ENCODE results near the gene EPB42. TPM values are rescaled to one million over a fixed set of nuclear protein-coding genes. Genes with fewer than 3 reads are reported as not detected.

The EPB42 gene
- total and polyA plus RNA-seq, 2 experiments from 2014 or later, result 0.57 to 1.00 TPM

DNA sequence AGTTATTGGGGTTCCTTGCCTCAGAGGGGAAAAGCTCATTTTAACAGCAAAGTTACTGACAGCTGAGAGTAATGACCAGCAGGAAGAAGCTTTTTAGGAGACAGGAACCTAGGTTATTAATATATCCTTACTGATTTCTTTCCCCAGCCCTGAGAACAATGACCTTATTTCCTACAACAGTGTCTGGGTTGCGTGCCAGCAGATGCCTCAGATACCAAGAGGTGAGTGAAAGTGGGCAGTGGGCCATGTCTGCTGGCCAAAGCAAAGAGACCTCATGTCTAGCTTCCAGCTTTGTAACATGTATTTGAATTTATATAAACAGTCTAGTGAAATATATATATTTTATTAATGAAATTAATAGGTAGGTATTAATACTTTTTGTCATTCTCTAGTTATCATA lies 30.6 kb downstream of the EPB42 start:
- no peaks in the 10 kb centered on the region for H3K36me3 ChIP-seq (replicated peaks; ENCODE audit: insufficient read depth, low read depth)
- no peaks in the 10 kb centered on the region for H3K9me2 ChIP-seq (replicated peaks; ENCODE audit: insufficient read depth)
- TF ChIP-seq, protein P1, sequence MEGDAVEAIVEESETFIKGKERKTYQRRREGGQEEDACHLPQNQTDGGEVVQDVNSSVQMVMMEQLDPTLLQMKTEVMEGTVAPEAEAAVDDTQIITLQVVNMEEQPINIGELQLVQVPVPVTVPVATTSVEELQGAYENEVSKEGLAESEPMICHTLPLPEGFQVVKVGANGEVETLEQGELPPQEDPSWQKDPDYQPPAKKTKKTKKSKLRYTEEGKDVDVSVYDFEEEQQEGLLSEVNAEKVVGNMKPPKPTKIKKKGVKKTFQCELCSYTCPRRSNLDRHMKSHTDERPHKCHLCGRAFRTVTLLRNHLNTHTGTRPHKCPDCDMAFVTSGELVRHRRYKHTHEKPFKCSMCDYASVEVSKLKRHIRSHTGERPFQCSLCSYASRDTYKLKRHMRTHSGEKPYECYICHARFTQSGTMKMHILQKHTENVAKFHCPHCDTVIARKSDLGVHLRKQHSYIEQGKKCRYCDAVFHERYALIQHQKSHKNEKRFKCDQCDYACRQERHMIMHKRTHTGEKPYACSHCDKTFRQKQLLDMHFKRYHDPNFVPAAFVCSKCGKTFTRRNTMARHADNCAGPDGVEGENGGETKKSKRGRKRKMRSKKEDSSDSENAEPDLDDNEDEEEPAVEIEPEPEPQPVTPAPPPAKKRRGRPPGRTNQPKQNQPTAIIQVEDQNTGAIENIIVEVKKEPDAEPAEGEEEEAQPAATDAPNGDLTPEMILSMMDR (IDR thresholded peaks at IDR 0.05; ENCODE audit: poor library complexity), result no peak
- TF ChIP-seq EZH2 (IDR thresholded peaks at IDR 0.05; ENCODE audit: borderline replicate concordance), result no peak
- TF ChIP-seq EZH2phosphoT487 (IDR thresholded peaks at IDR 0.05; ENCODE audit: low read depth, severe bottlenecking, unreplicated experiment), result no peak
- no peaks in the 10 kb centered on the region for H3K27me3 ChIP-seq
- peaks cover 11% of the 10 kb centered on the region for H3K4me1 ChIP-seq (ENCODE audit: insufficient read depth)
- H3K4me2 ChIP-seq, result no peak overlapping the region
- 95% methylated on average over 1 of the region's 1 CpG for WGBS (ENCODE audit: low lambda C conversion rate, missing lambda C conversion rate)
- no peak overlapping the region for H3K4me3 ChIP-seq
- no peaks in the 10 kb centered on the region for H4K20me1 ChIP-seq (ENCODE audit: insufficient read depth, poor library complexity, severe bottlenecking)
- peaks cover 12% of the 10 kb centered on the region for H3K79me2 ChIP-seq
- H3K9me3 ChIP-seq (ENCODE audit: low read depth), result no peaks in the 10 kb centered on the region
- DNase-seq (ENCODE audit: low spot score), result no peak
- no peak overlapping the region for H3K27ac ChIP-seq
- no peak overlapping the region for H2AFZ ChIP-seq

DNA sequence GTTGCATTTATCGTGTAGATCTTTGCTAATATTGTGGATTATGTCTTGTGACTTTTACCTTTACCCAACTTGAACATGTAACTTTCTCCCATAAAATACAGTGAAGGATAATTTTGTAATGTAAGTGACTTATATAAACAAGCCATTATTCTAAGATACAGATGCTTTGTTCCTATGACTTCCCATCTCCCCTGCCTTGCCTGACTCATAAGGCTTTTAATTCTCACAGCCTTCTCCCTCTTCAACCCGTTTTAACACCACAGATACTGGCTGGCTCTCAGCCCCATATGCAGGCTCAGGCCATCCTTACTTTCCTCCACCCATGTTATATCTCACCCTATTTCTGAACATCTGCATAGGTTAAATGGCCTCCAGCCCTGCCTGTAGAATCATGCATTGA lies 31.5 kb downstream of the EPB42 start:
- Histone ChIP-seq H4K20me1 (ENCODE audit: insufficient read depth, poor library complexity, severe bottlenecking) (no peaks in the 10 kb centered on the region), H3K4me2 (no peak overlapping the region), H3K79me2 (peaks cover 12% of the 10 kb centered on the region), H2AFZ (no peak overlapping the region), H3K36me3 (replicated peaks; ENCODE audit: insufficient read depth, low read depth) (no peaks in the 10 kb centered on the region), H3K4me3 (no peak overlapping the region), H3K27ac (no peak overlapping the region), H3K9me2 (replicated peaks; ENCODE audit: insufficient read depth) (no peaks in the 10 kb centered on the region), H3K9me3 (ENCODE audit: low read depth) (no peaks in the 10 kb centered on the region), H3K27me3 (no peaks in the 10 kb centered on the region), H3K4me1 (ENCODE audit: insufficient read depth) (peaks cover 11% of the 10 kb centered on the region)
- no peak for TF ChIP-seq EZH2phosphoT487 (IDR thresholded peaks at IDR 0.05; ENCODE audit: low read depth, severe bottlenecking, unreplicated experiment)
- TF ChIP-seq EZH2 (IDR thresholded peaks at IDR 0.05; ENCODE audit: borderline replicate concordance), result no peak
- TF ChIP-seq, protein P1 (IDR thresholded peaks at IDR 0.05; ENCODE audit: poor library complexity), result no peak
- DNase-seq (ENCODE audit: low spot score), result no peak
- WGBS (ENCODE audit: low lambda C conversion rate, missing lambda C conversion rate), result 94% methylated on average over 2 of the region's 2 CpGs

DNA sequence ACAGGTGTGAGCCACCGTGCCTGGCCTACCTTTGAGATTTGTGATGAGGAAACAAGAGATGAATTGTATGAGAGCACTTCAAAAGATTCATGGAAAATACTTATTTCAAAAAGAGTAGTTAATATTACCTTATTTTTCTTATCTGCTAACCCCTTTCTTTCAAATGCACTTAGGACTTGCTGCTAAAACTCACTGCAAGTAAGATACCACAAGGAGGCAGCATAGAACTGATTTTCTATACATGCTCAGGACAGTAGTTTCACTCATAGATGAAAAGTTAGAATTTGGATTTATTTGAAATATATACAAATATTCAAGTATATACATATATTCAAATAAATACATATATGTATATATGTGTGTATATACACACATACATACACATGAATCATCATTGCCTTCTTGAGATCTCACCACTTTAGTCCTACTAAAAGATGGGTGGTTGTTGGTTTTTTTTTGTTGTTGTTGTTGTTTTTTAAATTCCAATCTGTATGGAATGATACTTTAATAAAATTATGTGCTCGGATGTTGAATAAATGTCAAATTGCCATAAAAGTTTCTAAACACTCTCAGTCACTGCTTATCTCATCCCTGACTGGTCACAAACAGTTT lies 33.2 kb downstream of the EPB42 start:
- Histone ChIP-seq H2AFZ (no peak overlapping the region), H3K4me1 (ENCODE audit: insufficient read depth) (peaks cover 11% of the 10 kb centered on the region), H3K9me2 (replicated peaks; ENCODE audit: insufficient read depth) (no peaks in the 10 kb centered on the region), H4K20me1 (ENCODE audit: insufficient read depth, poor library complexity, severe bottlenecking) (no peaks in the 10 kb centered on the region), H3K36me3 (replicated peaks; ENCODE audit: insufficient read depth, low read depth) (no peaks in the 10 kb centered on the region), H3K4me2 (peak overlapping the region; percentile 93), H3K27me3 (no peaks in the 10 kb centered on the region), H3K9me3 (ENCODE audit: low read depth) (no peaks in the 10 kb centered on the region), H3K27ac (no peak overlapping the region), H3K79me2 (peaks cover 12% of the 10 kb centered on the region), H3K4me3 (no peak overlapping the region)
- 80% methylated on average over 2 of the region's 2 CpGs for WGBS (ENCODE audit: low lambda C conversion rate, missing lambda C conversion rate)
- no peak for TF ChIP-seq EZH2 (IDR thresholded peaks at IDR 0.05; ENCODE audit: borderline replicate concordance)
- TF ChIP-seq, protein P1 (IDR thresholded peaks at IDR 0.05; ENCODE audit: poor library complexity), result peak; percentile 67
- peak; percentile 73 for DNase-seq (ENCODE audit: low spot score)
